GM18499 (cell line): ENCODE results near the gene ACER3.
"Not testable (repeated sequence)": the region's sequence is repeated elsewhere in the genome, so short reads cannot be mapped to it uniquely, and the experiment has no call there.

Source experiments
- ATAC-seq: cut with Tn5 transposase; IDR thresholded peaks from one replicate; pipeline ENCODE4 v1.9.1; 2021; ENCODE audit warnings: moderate number of reproducible peaks; ENCODE audit not compliant: insufficient read depth, unreplicated experiment

ACER3 gene

DNA sequence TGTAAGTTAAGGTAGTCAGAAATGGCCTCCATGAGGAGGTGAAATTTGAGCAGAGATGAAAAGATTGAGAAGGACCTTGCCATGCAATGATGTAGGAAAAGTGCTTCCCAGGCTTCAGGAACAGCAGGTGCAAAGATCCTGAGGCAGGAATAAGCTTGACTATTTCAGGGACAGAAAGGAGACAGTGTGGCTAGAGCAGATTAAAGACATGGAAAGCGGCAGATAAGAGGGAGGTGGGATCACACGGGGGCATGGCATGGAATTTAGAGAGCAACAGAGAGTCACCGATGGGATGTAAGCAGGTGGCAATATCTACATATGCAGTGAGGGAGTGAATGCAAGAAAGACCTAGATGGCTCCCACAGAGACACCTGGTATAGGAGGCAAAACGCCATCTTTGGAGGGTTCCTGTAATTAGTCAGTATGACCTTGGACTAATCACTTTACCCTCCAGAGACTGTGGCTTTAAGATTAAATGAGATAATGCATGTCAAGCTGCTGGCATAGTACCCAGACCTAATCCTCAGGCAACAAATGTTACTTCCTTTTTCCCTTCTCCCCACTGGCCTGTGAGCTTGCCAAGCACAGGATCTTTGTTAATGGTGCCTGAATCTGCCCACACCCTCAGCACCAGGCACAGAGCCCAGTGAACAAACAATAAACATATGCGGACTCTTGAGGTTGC lies 24.6 kb upstream of the ACER3 start:
- ATAC-seq = no peak

DNA sequence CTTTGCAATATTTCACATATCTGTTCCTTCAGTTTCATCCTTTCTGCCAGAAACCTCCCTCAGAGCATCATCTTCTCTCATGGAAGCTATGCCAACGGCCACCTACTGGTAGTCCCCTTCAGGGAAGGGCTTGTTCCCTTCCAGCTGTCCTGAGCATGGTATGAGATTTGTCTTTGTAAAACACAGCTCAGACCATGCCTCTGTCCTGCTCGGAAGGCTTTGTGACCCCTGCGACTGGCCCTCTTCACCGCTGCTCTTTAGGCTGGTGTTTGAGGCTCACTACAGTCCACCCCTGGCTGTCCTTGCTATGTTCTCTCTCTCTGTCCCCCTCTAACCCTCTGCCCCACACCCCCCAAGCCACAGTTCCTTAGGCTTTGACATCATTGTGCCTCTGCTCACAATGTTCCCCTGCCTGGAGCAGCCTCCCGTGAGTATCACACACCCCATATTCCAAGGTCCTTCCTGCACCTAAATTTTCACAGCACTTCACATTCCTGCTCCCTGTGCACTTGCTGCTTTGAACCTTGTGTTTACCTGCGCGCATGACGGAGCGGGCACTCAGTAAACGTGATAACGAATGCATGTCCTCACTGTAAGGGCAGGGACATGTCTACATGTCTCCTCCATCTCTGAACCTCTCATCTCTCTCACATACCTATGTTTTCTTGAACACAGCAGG lies 24.0 kb upstream of the ACER3 start:
- no peak for ATAC-seq

DNA sequence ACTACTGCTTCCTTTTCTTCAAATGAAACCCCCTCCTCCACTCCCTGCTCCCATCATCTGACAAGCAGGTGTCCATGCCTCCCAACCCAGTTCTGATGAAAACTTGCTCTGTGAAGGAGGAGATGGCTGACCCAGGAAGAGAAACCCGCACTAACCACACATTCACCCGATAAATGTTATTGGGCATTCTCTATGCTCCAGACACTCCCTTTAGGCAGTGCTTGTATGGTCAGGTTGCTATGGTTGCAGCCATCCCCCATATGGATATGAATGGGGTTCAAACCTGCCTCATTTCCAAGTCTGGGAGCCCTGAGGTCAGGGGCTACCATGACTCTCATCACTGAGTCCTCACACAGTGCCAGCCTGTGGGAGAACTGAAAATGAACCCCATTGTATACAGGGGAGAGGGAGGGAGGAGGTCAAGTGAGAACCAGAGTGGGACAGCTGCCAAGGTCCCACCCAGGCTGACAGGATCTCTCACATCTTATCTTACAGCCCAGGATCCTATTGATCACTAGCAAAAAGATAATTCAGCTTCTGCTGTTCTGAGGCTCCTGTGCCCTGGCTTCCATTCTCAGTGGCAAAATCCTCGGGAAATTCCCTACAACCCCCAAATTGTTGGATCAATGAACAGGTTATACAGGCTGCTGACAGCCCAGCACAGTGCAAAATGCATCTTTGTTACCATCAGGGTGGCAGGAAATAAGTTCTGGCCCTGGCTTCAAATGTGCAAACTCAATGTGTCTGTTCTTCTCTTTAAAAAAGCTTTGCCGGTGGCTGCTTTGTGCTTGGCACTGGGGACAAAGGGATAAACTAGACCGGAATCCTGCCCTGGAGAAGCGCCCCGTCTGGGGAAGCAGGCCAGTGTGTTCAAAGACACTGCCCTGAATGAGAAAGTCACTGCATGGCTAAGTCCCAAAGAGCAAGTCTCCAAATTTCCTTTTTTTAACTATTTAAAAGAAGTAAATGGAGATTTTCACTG lies 22.7 kb upstream of the ACER3 start:
- no peak for ATAC-seq

DNA sequence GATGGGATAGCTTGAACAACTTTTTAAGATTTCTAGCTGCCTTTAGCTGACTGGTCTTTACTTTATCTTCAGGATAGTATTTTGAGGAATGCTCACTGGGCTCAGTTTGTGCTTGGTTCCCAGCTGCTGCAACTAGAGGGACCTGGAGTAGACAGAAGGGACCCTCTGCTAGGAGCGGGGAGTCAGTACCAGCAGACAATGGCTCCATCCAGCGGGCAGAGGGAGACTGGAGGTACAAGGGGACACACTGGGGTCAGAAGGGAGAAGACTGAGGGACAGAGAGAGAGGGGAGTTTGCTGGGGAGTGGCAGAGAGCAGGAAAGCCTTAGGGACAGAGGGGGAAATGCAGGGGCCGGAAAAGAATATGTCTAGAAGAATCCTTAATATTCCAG lies 22.0 kb upstream of the ACER3 start:
- no peak for ATAC-seq

DNA sequence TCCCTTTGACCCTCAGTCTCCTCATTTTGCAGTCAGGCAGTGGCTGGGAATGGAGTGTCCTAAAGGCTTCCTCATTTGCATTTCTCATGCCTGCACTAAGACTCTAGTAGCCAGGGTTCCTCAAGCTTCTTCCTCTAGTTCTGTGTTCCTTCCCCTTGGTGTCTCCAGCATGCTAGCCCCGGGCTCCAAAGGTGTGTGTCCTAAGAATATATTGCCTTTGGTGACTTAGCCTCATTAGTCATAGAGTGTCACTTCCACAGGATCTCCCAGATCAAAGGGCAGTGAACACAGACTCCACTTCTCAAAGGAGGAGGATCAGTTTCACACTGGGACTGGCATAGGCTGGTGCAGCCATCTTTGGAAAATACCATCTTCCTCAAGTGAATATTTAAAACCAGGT lies 21.4 kb upstream of the ACER3 start:
- ATAC-seq = no peak

DNA sequence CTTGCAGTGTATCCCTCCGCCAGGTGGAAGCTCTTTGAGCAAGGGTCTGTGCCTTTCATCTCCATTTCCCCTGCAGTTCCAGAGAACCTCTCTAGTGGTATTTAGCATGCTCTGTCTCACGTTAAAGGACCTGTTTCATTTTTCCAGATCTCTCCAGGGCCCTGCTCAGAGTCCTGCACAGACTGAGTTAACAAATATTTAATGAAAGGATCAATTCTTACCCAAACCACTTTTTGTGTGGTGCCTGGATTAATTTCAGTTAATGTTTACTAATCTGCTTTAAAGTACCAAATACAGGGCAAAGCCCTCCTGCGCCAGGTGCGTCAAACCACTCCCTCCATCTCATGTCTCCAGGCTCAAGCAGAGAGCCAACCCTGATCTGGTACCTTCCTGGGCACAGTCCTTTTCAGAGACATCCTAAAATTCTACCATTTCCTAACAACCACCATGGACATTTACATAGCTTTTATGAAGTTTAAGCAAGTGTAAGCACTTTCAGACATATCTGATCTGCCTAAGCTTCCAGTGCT lies 18.7 kb upstream of the ACER3 start:
- no peak for ATAC-seq

DNA sequence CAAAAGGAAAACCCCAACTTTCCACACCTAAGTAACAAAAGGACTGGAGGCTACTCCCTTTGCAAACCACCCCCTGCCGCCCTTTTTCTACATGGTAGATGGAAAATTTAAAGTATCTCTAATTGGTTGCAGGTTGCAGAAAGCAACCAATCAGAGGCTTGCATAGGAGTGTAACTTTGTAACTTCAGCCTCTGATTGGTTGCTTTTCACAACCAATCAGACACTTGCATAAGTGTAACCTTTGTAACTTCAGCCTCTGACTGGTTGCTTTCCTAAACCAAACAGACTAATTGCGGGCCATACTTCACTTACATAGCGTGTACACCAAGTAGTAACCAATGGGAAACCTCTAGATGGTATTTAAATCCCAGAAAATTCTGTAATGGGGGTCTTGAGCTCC lies 16.8 kb upstream of the ACER3 start:
- no peak for ATAC-seq

DNA sequence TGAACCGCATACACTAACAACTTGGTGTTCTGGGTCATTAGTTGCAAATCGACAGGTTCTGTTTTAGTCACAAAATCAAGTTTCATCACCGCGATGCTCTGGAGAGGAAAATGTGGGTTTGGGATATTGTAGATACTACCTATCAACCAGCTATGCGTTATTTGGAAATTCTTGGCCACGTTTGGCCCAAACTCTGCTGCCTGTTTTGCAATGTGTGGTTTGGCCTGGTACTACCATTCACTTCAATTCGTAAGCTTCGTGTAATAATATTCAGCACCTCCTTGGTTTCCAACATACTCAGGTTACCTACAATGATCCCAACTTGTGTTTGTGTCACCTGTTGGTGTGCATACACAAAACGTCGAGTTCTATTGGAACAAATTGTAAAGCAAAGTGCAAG lies 16.2 kb upstream of the ACER3 start:
- no peak for ATAC-seq

DNA sequence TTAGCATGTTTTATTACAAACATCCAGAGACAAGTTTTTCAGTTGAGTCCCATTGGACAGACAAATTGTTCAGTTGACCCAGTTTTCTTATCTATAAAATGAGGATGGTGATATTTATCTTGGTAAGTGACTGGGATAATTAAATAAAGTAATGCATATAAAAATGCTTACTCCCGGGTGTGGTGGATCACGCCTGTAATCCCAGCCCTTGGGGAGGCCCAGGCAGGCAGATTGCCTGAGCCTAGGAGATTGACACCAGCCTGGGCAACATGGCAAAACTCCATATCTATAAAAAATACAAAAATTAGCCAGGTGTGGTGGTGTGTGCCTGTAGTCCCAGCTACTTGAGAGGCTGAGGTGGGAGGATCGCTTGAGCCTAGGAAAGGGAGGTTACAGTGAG lies 15.6 kb upstream of the ACER3 start:
- ATAC-seq = no peak

DNA sequence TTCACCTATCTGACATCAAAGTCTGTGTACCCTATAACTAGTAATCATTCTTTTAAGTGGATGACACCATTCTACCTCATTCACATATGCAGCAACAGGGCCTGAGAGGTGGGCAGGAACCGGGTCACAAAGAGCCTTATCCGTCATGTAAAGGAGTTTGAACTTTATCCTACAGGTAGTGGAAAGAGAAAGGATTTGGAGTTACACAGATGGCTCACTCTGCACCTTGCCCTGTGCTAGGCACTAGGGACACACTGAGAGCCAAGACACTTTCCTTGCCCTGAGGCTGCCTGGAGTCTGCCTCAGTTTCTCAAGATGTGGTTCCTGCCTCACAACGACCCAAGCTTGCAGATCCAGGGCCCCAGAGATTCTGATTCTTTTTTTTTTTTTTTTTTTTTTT lies 14.3 kb upstream of the ACER3 start:
- ATAC-seq = no peak

DNA sequence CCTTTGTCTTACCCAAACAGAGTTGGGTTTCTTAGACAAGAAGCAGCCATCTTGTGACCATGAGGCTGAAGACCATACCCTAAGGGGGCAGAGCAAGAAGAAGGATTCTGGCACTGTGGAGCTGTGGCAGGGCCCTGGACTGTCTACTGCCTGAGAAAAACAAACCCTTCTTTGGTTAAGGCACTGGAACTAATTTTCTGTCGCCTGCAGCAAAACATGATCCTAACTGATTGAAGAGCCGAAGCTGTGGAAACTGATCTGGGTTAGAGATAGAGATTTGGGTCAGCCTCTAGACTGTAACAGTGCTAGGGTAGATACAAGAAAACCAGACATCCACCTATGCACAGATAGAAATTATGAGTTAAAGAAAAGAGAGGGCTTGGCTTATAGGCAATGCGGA lies 11.3 kb upstream of the ACER3 start:
- ATAC-seq = no peak

DNA sequence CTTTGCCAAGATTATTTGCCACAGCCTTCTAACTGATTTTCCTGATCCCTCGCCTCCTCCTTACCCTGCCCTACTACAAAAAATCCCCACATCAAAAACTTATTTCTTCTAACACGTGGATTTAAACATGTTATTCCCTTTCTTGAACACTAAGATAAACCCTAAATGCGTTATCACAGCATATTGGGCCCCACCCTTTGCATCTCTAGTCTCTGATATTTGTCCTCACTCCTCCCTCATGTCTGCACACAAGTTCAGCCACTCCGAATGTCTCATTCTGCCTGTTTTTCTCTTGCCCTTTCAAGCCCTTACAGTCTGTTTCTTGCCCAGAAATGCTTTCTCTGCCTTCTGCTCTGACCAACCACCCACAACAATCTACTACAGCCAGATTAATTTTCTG lies 10.6 kb upstream of the ACER3 start:
- no peak for ATAC-seq

DNA sequence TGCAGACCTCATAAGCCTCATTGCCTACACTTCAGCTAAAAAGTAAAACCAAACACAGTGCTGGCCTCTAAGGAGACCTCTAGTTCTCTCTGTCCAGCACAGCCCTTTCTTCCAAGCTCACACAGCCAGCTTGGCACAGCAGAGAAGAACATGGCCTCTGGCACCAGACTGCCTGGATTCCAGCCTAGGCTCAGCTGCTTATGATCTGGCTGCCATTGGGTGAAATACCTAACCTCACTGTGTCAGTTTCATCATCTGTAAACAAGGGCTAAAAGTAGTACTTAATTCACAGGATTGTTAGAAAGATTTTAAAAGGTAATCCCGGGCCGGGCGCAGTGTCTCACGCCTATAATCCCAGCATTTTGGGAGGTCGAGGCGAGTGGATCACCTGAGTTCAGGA lies 9.9 kb upstream of the ACER3 start:
- no peak for ATAC-seq

DNA sequence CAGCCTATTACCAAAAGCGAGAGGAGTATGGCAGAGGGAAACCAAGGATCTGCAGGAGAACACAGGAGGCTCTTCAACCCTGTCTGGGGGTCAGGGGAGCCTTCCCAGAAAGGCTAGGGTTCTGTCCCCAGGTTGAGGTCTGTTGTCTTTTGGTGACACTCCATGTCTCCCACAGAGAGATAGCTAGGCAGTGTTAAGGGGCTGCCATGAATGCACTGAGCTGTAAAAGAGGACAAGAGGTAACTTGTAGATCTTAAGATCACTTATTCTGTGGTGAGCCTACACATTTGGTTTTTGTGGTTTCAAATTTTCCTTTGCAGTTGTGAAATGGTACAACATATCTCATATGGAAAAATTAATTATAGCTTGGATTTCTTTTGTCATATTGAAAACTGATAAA lies 6.0 kb upstream of the ACER3 start:
- ATAC-seq = no peak

DNA sequence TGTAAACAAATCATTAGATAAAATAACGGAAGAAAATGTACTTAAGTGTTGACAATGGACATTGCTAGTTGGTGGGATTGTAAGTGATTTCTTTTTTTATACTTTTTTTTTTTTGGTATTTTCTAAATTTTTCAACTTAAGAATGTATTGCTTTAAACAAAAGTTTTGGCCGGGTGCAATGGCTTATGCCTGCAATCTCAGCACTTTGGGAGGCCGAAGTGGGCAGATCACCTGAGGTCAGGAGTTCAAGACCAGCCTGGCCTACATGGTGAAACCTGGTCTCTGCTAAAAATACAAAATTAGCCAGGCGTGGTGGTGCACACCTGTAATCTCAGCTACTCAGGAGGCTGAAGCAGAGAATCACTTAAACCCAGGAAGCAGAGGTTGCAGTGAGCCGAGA lies 5.0 kb upstream of the ACER3 start:
- not testable (repeated sequence) for ATAC-seq

DNA sequence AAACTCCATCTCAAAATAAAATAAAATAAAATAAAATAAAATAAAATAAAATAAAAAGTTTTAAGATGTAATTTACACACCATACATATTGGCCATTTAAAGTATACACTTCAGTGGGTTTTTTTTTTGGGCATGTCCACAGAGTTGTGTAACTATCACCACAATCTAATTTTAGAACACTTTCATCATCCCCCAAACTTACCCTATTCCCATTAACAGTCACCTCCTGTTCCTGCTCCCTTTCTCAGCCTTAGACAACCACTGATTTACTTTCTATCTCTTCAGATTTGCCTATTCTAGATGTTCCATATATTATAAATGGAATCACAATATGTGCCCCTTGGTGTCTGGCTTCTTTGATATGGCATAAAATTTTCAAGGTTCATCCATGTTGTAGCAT lies 4.6 kb upstream of the ACER3 start:
- ATAC-seq = no peak

DNA sequence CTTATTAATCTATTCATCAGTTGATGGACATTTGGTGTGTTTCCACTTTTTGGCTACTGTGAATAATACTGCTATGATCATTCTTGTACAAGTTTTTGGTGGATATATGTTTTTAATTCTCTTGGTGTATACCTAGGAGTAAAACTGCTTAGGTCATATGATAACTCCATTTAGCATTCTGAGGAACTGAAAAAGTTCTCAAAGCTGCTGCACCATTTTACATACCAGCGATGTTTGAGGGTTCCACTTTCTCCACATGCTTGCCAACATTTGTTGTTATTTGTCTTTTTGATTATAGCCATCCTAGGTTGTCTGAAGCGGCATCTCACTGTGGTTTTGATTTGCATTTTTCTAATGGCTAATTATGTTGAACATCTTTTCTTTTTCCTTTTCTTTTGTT lies 4.1 kb upstream of the ACER3 start:
- no peak for ATAC-seq

DNA sequence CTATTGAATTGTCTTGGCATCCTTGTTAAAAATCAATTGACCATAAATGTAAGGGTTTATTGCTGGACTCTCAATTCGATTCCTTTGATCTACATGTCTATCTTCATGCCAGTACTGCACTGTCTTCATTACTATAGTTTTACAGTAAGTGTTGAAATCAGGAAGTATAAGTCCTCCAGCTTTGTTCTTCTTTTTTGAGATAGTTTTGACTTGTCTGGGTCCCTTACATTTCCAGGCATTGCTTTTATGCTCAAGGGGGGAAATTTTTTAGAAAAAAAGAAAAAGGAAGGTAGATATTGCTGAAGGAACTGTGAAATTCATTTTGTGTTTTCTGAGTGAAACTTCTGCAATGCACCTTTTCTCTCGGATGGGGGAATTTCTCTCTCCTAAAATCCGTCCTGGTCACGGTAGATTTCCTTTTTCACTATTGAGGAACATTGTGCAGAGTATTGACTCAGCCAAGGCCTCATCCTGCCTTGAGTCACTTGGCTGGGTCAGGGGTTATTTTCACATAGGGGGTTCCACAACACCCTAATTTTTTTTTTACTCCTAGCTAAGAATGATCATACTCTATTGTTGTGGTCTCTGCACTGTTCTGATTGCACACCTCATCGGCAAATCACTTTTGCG lies 2.8 kb upstream of the ACER3 start:
- no peak for ATAC-seq

DNA sequence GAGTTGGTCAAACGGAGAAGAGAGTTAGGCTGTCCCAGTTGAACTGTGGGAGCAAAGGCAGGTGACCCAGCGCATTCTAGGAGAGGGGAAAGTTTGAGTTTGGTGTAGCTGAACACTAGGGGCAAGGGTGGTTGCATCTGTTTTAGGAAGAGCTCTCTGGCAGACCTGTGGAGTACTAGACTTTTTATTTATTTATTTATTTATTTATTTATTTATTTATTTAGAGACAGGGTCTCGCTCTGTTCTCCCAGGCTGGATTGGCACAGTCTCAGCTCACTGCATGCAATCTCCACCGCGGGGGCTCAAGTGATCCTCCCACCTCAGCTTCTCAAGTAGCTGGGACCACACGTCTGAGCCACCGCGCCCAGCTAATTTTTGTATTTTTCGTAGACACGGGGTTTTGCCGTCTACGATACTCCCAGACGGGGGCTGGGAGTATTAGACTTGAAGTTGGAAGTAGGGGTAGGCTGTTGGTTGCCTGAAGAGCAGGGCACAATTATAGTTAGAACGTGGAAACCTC lies 950 bp upstream of the ACER3 start:
- no peak for ATAC-seq

DNA sequence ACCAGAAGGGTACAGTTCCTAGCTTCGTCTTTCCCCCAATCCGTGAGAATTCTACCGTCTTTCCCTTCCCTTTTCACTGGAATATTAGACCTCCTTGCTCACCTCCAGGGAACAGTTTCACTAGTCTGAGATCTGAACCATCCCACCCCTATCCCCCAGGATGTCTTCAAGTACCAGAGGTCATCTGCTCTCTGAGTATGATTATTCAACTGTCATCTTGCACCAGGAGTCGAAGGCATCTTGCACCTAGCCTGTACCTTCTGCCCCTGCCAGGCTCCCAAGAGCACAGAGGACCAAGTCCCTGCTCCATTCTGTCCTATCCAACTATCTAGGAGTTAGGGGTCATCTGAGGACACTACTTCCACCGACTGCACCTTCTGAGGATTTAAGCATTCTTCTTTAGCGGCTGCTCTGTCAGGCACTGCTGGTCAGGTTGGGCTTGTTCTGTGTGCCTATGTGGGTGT lies 804 bp downstream of the ACER3 start:
- ATAC-seq = no peak
